Esophagus muscularis mucosa (tissue), 4 donors: Measurements from ENCODE around the gene RABIF.

Experiments used
- CTCF ChIP-seq, 3 experiments: fragments of 200-600 bp in 2 of 3; fragments of 450-650 bp in 1 of 3; sonication (generic) in 2 of 3; IDR thresholded peaks; one replicate each; pipeline ENCODE4 v1.5.1; 2017 to 2019; ENCODE audit warnings: antibody characterized with exemption in 3 of 3, mild to moderate bottlenecking in 2 of 3, moderate library complexity in 1 of 3
- EP300 ChIP-seq: sonication (generic); formaldehyde crosslinking; IDR thresholded peaks from one replicate; pipeline ENCODE4 v1.6.1; 2017; ENCODE audit warnings: antibody characterized with exemption
- POLR2A ChIP-seq: fragments of 450-650 bp; IDR thresholded peaks from one replicate; pipeline ENCODE4 v1.6.1; 2017; ENCODE audit warnings: antibody characterized with exemption, moderate library complexity, mild to moderate bottlenecking, low read depth
- POLR2AphosphoS5 ChIP-seq, 2 donors: sonication (generic); formaldehyde crosslinking; IDR thresholded peaks; one replicate each; pipeline ENCODE4 v1.6.1; 2017; ENCODE audit warnings: antibody characterized with exemption in 2 of 2

- TF ChIP-seq CTCF (IDR thresholded peaks at IDR 0.05) (peak; percentile 53 to 63 (median 62)), POLR2AphosphoS5 (IDR thresholded peaks at IDR 0.05) (peak; percentile 90 to 96), POLR2A (peak; percentile 90), EP300 (no peak)
Measured at GRCh38 chr1:202926581-202927491, 37.9 kb upstream of the RABIF start, which contains the start of gene KLHL12.
